Activated B cell treated with CpG ODN at 0.5 μM for 24 hours (primary cell): Measurements from ENCODE around the gene SMURF2. TPM values are rescaled to one million over a fixed set of nuclear protein-coding genes. Genes with fewer than 3 reads are reported as not detected.

Experiments used
- ATAC-seq: fragments of 200-7000 bp; cut with Tn5 transposase; one replicate; pipeline ENCODE4 v1.10.0; 2021; ENCODE audit warnings: low read depth, mild to moderate bottlenecking, moderate library complexity
- CTCF ChIA-PET: fragments of 350-600 bp; sonication (Branson Sonifier 250); formaldehyde crosslinking; loops from one replicate; lab custom pipeline; 2021; ENCODE audit warnings: antibody characterized with exemption; lab: Charles Lee
- POLR2A ChIA-PET: fragments of 350-600 bp; sonication (Branson Sonifier 250); formaldehyde crosslinking; loops from one replicate; lab custom pipeline; 2021; ENCODE audit warnings: antibody characterized with exemption; lab: Charles Lee
- DNase-seq: peaks from one replicate; pipeline ENCODE4 v3.0.0; 2022
- H3K27ac Mint-ChIP-seq: one replicate; pipeline ENCODE4 v1.8.0; 2020; ENCODE audit warnings: mixed read lengths
- H3K27me3 Mint-ChIP-seq: one replicate; pipeline ENCODE4 v1.8.0; 2021; ENCODE audit warnings: mixed read lengths
- H3K36me3 Mint-ChIP-seq: one replicate; pipeline ENCODE4 v1.8.0; 2021; ENCODE audit warnings: low read depth, mixed read lengths
- H3K4me1 Mint-ChIP-seq: one replicate; pipeline ENCODE4 v1.8.0; 2021; ENCODE audit warnings: mixed read lengths
- H3K4me3 Mint-ChIP-seq: one replicate; pipeline ENCODE4 v1.8.0; 2020; ENCODE audit warnings: mild to moderate bottlenecking, mixed read lengths
- H3K9me3 Mint-ChIP-seq: one replicate; pipeline ENCODE4 v1.8.0; 2020; ENCODE audit warnings: mixed read lengths
- CTCF ChIP-seq: fragments of 200-600 bp; IDR thresholded peaks from one replicate; pipeline ENCODE4 v1.8.0; 2022; ENCODE audit warnings: antibody characterized with exemption, mild to moderate bottlenecking
- intact Hi-C: fragments of 100-400 bp; cut with micrococcal nuclease; formaldehyde crosslinking; loops from one replicate; pipeline ENCODE4 v1.15.1; 2024
- total RNA-seq: library from RNA; stranded (reverse); gene quantifications from 2 replicates; pipeline ENCODE4 v1.2.3, GENCODE V29; 2022

The SMURF2 gene
- total RNA-seq, 1 donor from 2014 or later: 23.0 TPM

- no peaks in the 10 kb centered on the region for H3K27me3 Mint-ChIP-seq
- no peak overlapping the region for H3K27ac Mint-ChIP-seq
- ATAC-seq (no peak), DNase-seq (no peak)
- ChIA-PET CTCF (no interaction called here), POLR2A (no interaction called here)
- intact Hi-C loops: no loop called here
- H3K9me3 Mint-ChIP-seq: no peaks in the 10 kb centered on the region
- TF ChIP-seq CTCF: no peak
- H3K4me3 Mint-ChIP-seq: no peak overlapping the region
- no peaks in the 10 kb centered on the region for H3K4me1 Mint-ChIP-seq
- no peaks in the 10 kb centered on the region for H3K36me3 Mint-ChIP-seq
These were observed 40.7 kb upstream of the SMURF2 start for GRCh38 chr17:64702815-64703214.

GRCh38 chr17:64698725-64699124 lies 36.6 kb upstream of the SMURF2 start:
- Mint-ChIP-seq H3K27ac (no peak overlapping the region), H3K36me3 (no peaks in the 10 kb centered on the region), H3K27me3 (no peaks in the 10 kb centered on the region), H3K4me1 (no peaks in the 10 kb centered on the region), H3K9me3 (no peaks in the 10 kb centered on the region), H3K4me3 (no peak overlapping the region)
- TF ChIP-seq CTCF: no peak
- DNase-seq (no peak), ATAC-seq (no peak)
- POLR2A ChIA-PET: no interaction called here
- CTCF ChIA-PET: no interaction called here
- intact Hi-C loops: no loop called here

- ATAC-seq: no peak
- CTCF ChIA-PET: no interaction called here
- POLR2A ChIA-PET: no interaction called here
- no peak for TF ChIP-seq CTCF
- no peaks in the 10 kb centered on the region for H3K27me3 Mint-ChIP-seq
- H3K27ac Mint-ChIP-seq: no peak overlapping the region
- H3K9me3 Mint-ChIP-seq: no peaks in the 10 kb centered on the region
- no peak for DNase-seq
- no peaks in the 10 kb centered on the region for H3K36me3 Mint-ChIP-seq
- intact Hi-C loops: no loop called here
- H3K4me3 Mint-ChIP-seq: no peak overlapping the region
- H3K4me1 Mint-ChIP-seq: no peaks in the 10 kb centered on the region
These were observed 32.1 kb upstream of the SMURF2 start for GRCh38 chr17:64694207-64694606.

- H3K27ac Mint-ChIP-seq: no peak overlapping the region
- ChIA-PET CTCF (no interaction called here), POLR2A (interaction anchor here (0.7 kb wide), 1 partner anchor 56 kb away, joined by 5 read pairs; no protein-coding TSS in a partner anchor)
- no peak overlapping the region for H3K4me3 Mint-ChIP-seq
- H3K4me1 Mint-ChIP-seq: no peaks in the 10 kb centered on the region
- no peak for ATAC-seq
- no peak for TF ChIP-seq CTCF
- no peaks in the 10 kb centered on the region for H3K36me3 Mint-ChIP-seq
- H3K9me3 Mint-ChIP-seq: no peaks in the 10 kb centered on the region
- DNase-seq: no peak
- no peaks in the 10 kb centered on the region for H3K27me3 Mint-ChIP-seq
- intact Hi-C loops: no loop called here
These were observed 30.1 kb upstream of the SMURF2 start for GRCh38 chr17:64692187-64692586.

GRCh38 chr17:64689106-64689505 lies 27.0 kb upstream of the SMURF2 start:
- no peaks in the 10 kb centered on the region for H3K27me3 Mint-ChIP-seq
- ATAC-seq (no peak), DNase-seq (no peak)
- POLR2A ChIA-PET: no interaction called here
- no peaks in the 10 kb centered on the region for H3K36me3 Mint-ChIP-seq
- intact Hi-C loops: no loop called here
- CTCF ChIA-PET: no interaction called here
- H3K4me1 Mint-ChIP-seq: no peaks in the 10 kb centered on the region
- no peak for TF ChIP-seq CTCF
- H3K4me3 Mint-ChIP-seq: no peak overlapping the region
- H3K9me3 Mint-ChIP-seq: no peaks in the 10 kb centered on the region
- H3K27ac Mint-ChIP-seq: no peak overlapping the region
